Skeletal muscle tissue (tissue), 4 donors: Measurements from ENCODE around the gene CFAP90. TPM values are rescaled to one million over a fixed set of nuclear protein-coding genes. Genes with fewer than 3 reads are reported as not detected.
A peak's percentile ranks its signal among the peaks of the same experiment; 100 is the strongest.

Experiments used
- H3K27ac ChIP-seq: one replicate; pipeline ENCODE4 v1.7.0; 2013; ENCODE audit warnings: mild to moderate bottlenecking, low read depth, low read length, inconsistent platforms
- H3K27me3 ChIP-seq, 3 donors: one replicate each; pipeline ENCODE4 v1.7.0; 2013; ENCODE audit warnings: low read length in 3 of 3; ENCODE audit not compliant: control insufficient read depth in 3 of 3, insufficient read depth in 3 of 3
- H3K36me3 ChIP-seq, 3 donors: one replicate each; pipeline ENCODE4 v1.7.0; 2013; ENCODE audit warnings: low read length in 3 of 3; ENCODE audit not compliant: control insufficient read depth in 3 of 3, insufficient read depth in 3 of 3
- H3K4me1 ChIP-seq, 3 donors: one replicate each; pipeline ENCODE4 v1.7.0; 2013; ENCODE audit warnings: low read length in 3 of 3, mild to moderate bottlenecking in 3 of 3; ENCODE audit not compliant: control insufficient read depth in 3 of 3, insufficient read depth in 3 of 3
- H3K4me3 ChIP-seq, 3 donors: one replicate each; pipeline ENCODE4 v1.7.0; 2013; ENCODE audit warnings: low read length in 3 of 3
- H3K9ac ChIP-seq, 3 donors: one replicate each; pipeline ENCODE4 v1.7.0; 2013; ENCODE audit warnings: low read length in 3 of 3, mild to moderate bottlenecking in 3 of 3, moderate library complexity in 2 of 3, low read depth in 1 of 3
- H3K9me3 ChIP-seq, 3 donors: one replicate each; pipeline ENCODE4 v1.7.0; 2013; ENCODE audit warnings: low read length in 3 of 3; ENCODE audit not compliant: control insufficient read depth in 3 of 3
- total RNA-seq: library from RNA; depleted of rRNA; stranded (reverse); fragments of >200 nt; gene quantifications from one replicate; pipeline ENCODE4 v1.2.3, GENCODE V29; 2014
- donor health status: Osteomylitis.

Gene CFAP90
- total RNA-seq, 1 donor from 2014 or later = 0.52 TPM

GRCh38 chr5:7881091-7881490 is 30.2 kb upstream of the CFAP90 start:
- Histone ChIP-seq H3K36me3 (peaks cover 46 to 81% (median 66%) of the 10 kb centered on the region in 3 donors), H3K9ac (no peak overlapping the region), H3K4me1 (no peaks in the 10 kb centered on the region), H3K27ac (no peak overlapping the region), H3K4me3 (no peak overlapping the region), H3K27me3 (no peaks in the 10 kb centered on the region), H3K9me3 (no peaks in the 10 kb centered on the region)

- Histone ChIP-seq H3K4me1 (no peaks in the 10 kb centered on the region), H3K4me3 (no peak overlapping the region), H3K27me3 (no peaks in the 10 kb centered on the region), H3K9me3 (no peaks in the 10 kb centered on the region), H3K27ac (no peak overlapping the region), H3K9ac (no peak overlapping the region), H3K36me3 (peaks cover 41 to 77% (median 61%) of the 10 kb centered on the region in 3 donors)
These were observed 27.5 kb upstream of the CFAP90 start for GRCh38 chr5:7878381-7878873.

- Histone ChIP-seq H3K36me3 (peaks cover 35 to 72% (median 56%) of the 10 kb centered on the region in 3 donors), H3K27me3 (no peaks in the 10 kb centered on the region), H3K27ac (no peak overlapping the region), H3K4me3 (no peak overlapping the region), H3K9ac (no peak overlapping the region), H3K4me1 (no peaks in the 10 kb centered on the region), H3K9me3 (no peaks in the 10 kb centered on the region)
These were observed 26.9 kb upstream of the CFAP90 start for GRCh38 chr5:7877851-7878250.

- no peak overlapping the region for H3K27ac ChIP-seq
- H3K4me3 ChIP-seq = no peak overlapping the region
- H3K36me3 ChIP-seq = peaks cover 30 to 63% (median 47%) of the 10 kb centered on the region in 3 donors
- no peaks in the 10 kb centered on the region for H3K4me1 ChIP-seq
- H3K9me3 ChIP-seq = no peaks in the 10 kb centered on the region
- H3K27me3 ChIP-seq = no peaks in the 10 kb centered on the region
- H3K9ac ChIP-seq = no peak overlapping the region
These were observed 25.9 kb upstream of the CFAP90 start for GRCh38 chr5:7876867-7877266.

- Histone ChIP-seq H3K4me1 (peaks cover 6 to 14% (median 8%) of the 10 kb centered on the region in 3 donors), H3K4me3 (no peak overlapping the region), H3K9ac (no peak overlapping the region), H3K9me3 (no peaks in the 10 kb centered on the region), H3K27ac (no peak overlapping the region), H3K36me3 (peaks cover 22 to 50% (median 37%) of the 10 kb centered on the region in 3 donors), H3K27me3 (no peaks in the 10 kb centered on the region)
These were observed 24.2 kb upstream of the CFAP90 start for GRCh38 chr5:7875151-7875550.

GRCh38 chr5:7874639-7875038 is 23.7 kb upstream of the CFAP90 start:
- H3K27ac ChIP-seq = no peak overlapping the region
- peaks cover 22 to 45% (median 35%) of the 10 kb centered on the region in 3 donors for H3K36me3 ChIP-seq
- no peaks in the 10 kb centered on the region for H3K27me3 ChIP-seq
- H3K9ac ChIP-seq = no peak overlapping the region
- no peaks in the 10 kb centered on the region for H3K9me3 ChIP-seq
- H3K4me3 ChIP-seq = no peak overlapping the region
- H3K4me1 ChIP-seq = peaks cover 8 to 19% (median 9%) of the 10 kb centered on the region in 3 donors

- H3K4me1 ChIP-seq = peaks cover 8 to 24% (median 12%) of the 10 kb centered on the region in 3 donors
- no peaks in the 10 kb centered on the region for H3K27me3 ChIP-seq
- no peaks in the 10 kb centered on the region for H3K9me3 ChIP-seq
- H3K27ac ChIP-seq = no peak overlapping the region
- peaks cover 17 to 34% (median 27%) of the 10 kb centered on the region in 3 donors for H3K36me3 ChIP-seq
- no peak overlapping the region for H3K4me3 ChIP-seq
- H3K9ac ChIP-seq = no peak overlapping the region
These were observed 22.3 kb upstream of the CFAP90 start for GRCh38 chr5:7873216-7873615.

- no peak overlapping the region for H3K4me3 ChIP-seq
- no peaks in the 10 kb centered on the region for H3K9me3 ChIP-seq
- H3K27me3 ChIP-seq = no peaks in the 10 kb centered on the region
- no peak overlapping the region for H3K27ac ChIP-seq
- H3K4me1 ChIP-seq = peaks cover 11 to 28% (median 16%) of the 10 kb centered on the region in 3 donors
- peak overlapping the region in 1 of 3 donors; percentile 12 for H3K9ac ChIP-seq
- peaks cover 11 to 28% (median 22%) of the 10 kb centered on the region in 3 donors for H3K36me3 ChIP-seq
These were observed 21.7 kb upstream of the CFAP90 start for GRCh38 chr5:7872517-7873130.

- Histone ChIP-seq H3K9ac (peak overlapping the region in 1 of 3 donors; percentile 4), H3K27ac (no peak overlapping the region), H3K36me3 (peaks cover 7 to 20% (median 15%) of the 10 kb centered on the region in 3 donors), H3K9me3 (no peaks in the 10 kb centered on the region), H3K4me3 (no peak overlapping the region), H3K27me3 (no peaks in the 10 kb centered on the region), H3K4me1 (peaks cover 12 to 33% (median 21%) of the 10 kb centered on the region in 3 donors)
These were observed 20.7 kb upstream of the CFAP90 start for GRCh38 chr5:7871653-7872052.

GRCh38 chr5:7869474-7870136 is 18.7 kb upstream of the CFAP90 start:
- Histone ChIP-seq H3K36me3 (peaks cover 0 to 12% (median 0%) of the 10 kb centered on the region in 3 donors), H3K27me3 (no peaks in the 10 kb centered on the region), H3K27ac (peak overlapping the region; percentile 79)

More at GRCh38 chr5:7869474-7870136, 18.7 kb upstream of the CFAP90 start:
- Histone ChIP-seq H3K9ac (peak overlapping the region; percentile 82 to 91 (median 88)), H3K9me3 (no peaks in the 10 kb centered on the region), H3K4me1 (peaks cover 12 to 33% (median 21%) of the 10 kb centered on the region in 3 donors), H3K4me3 (peak overlapping the region; percentile 81 to 94 (median 85))
